ENCODE data around the gene GPC6. TPM values are rescaled to one million over a fixed set of nuclear protein-coding genes. Genes with fewer than 3 reads are reported as not detected.

GPC6 gene
- total RNA-seq, 1 experiment from 2014 or later = not detected

GRCh38 chr13:94272038-94272437 is 1045.4 kb downstream of the GPC6 start:
- DNase-seq = no peak
- CTCF ChIA-PET = no interaction called here

GRCh38 chr13:94280349-94280748 is 1053.7 kb downstream of the GPC6 start:
- Histone ChIP-seq H2AFZ (no peak overlapping the region), H3K4me2 (no peak overlapping the region), H3K27ac (no peak overlapping the region), H3K9me3 (ENCODE audit: insufficient read depth, low read depth) (no peaks in the 10 kb centered on the region), H3K36me3 (ENCODE audit: low read depth) (no peaks in the 10 kb centered on the region), H3F3A (ENCODE audit: insufficient read depth, low read depth) (no peaks in the 10 kb centered on the region), H3K9me2 (ENCODE audit: insufficient read depth) (no peaks in the 10 kb centered on the region), H3K79me2 (ENCODE audit: low read depth) (no peaks in the 10 kb centered on the region), H4K20me1 (ENCODE audit: insufficient read depth) (no peaks in the 10 kb centered on the region), H3K27me3 (ENCODE audit: insufficient read depth, low read depth) (no peaks in the 10 kb centered on the region), H3K4me1 (replicated peaks; ENCODE audit: insufficient read depth) (no peaks in the 10 kb centered on the region), H3K4me3 (no peak overlapping the region)
- CTCF ChIA-PET = no interaction called here
- TF ChIP-seq CTCF (conservative IDR thresholded peaks at IDR 0.05) (no peak), EZH2 (IDR thresholded peaks at IDR 0.05; ENCODE audit: low read depth) (no peak)
- intact Hi-C loops (cut with micrococcal nuclease; ENCODE audit: unreplicated experiment) = no loop called here
- no peak for DNase-seq
- BruUV-seq (replicated peaks) = no TSS peak
- POLR2A ChIA-PET (ENCODE audit: unreplicated experiment) = no interaction called here

More at GRCh38 chr13:94272038-94272437, 1045.4 kb downstream of the GPC6 start:
- Histone ChIP-seq H3K27me3 (ENCODE audit: insufficient read depth, low read depth) (no peaks in the 10 kb centered on the region), H3F3A (ENCODE audit: insufficient read depth, low read depth) (no peaks in the 10 kb centered on the region), H3K4me2 (no peak overlapping the region), H3K36me3 (ENCODE audit: low read depth) (no peaks in the 10 kb centered on the region), H3K79me2 (ENCODE audit: low read depth) (no peaks in the 10 kb centered on the region), H2AFZ (no peak overlapping the region), H3K27ac (no peak overlapping the region), H3K4me1 (replicated peaks; ENCODE audit: insufficient read depth) (no peaks in the 10 kb centered on the region), H3K9me3 (ENCODE audit: insufficient read depth, low read depth) (no peaks in the 10 kb centered on the region), H4K20me1 (ENCODE audit: insufficient read depth) (no peaks in the 10 kb centered on the region; the same call in 1 of the 2 replicates), H3K4me3 (no peak overlapping the region), H3K9me2 (ENCODE audit: insufficient read depth) (no peaks in the 10 kb centered on the region)
- intact Hi-C loops (cut with micrococcal nuclease; ENCODE audit: unreplicated experiment) = no loop called here
- POLR2A ChIA-PET (ENCODE audit: unreplicated experiment) = no interaction called here
- no TSS peak for BruUV-seq (replicated peaks)
- TF ChIP-seq CTCF (conservative IDR thresholded peaks at IDR 0.05) (no peak), EZH2 (IDR thresholded peaks at IDR 0.05; ENCODE audit: low read depth) (no peak)

GRCh38 chr13:94280845-94281244 is 1054.2 kb downstream of the GPC6 start:
- CTCF ChIA-PET = no interaction called here
- no peak overlapping the region for H3K4me2 ChIP-seq
- BruUV-seq (replicated peaks) = no TSS peak

More at GRCh38 chr13:94280845-94281244, 1054.2 kb downstream of the GPC6 start:
- DNase-seq = no peak
- POLR2A ChIA-PET (ENCODE audit: unreplicated experiment) = no interaction called here
- Histone ChIP-seq H3F3A (ENCODE audit: insufficient read depth, low read depth) (no peaks in the 10 kb centered on the region), H3K4me1 (replicated peaks; ENCODE audit: insufficient read depth) (no peaks in the 10 kb centered on the region), H2AFZ (no peak overlapping the region), H3K27ac (no peak overlapping the region), H4K20me1 (ENCODE audit: insufficient read depth) (no peaks in the 10 kb centered on the region), H3K36me3 (ENCODE audit: low read depth) (no peaks in the 10 kb centered on the region), H3K79me2 (ENCODE audit: low read depth) (no peaks in the 10 kb centered on the region), H3K9me3 (ENCODE audit: insufficient read depth, low read depth) (no peaks in the 10 kb centered on the region), H3K27me3 (ENCODE audit: insufficient read depth, low read depth) (no peaks in the 10 kb centered on the region), H3K9me2 (ENCODE audit: insufficient read depth) (no peaks in the 10 kb centered on the region), H3K4me3 (no peak overlapping the region)
- TF ChIP-seq CTCF (conservative IDR thresholded peaks at IDR 0.05) (no peak), EZH2 (IDR thresholded peaks at IDR 0.05; ENCODE audit: low read depth) (no peak)
- intact Hi-C loops (cut with micrococcal nuclease; ENCODE audit: unreplicated experiment) = no loop called here
